ENCODE measurements around the gene MEIOC.

DNA sequence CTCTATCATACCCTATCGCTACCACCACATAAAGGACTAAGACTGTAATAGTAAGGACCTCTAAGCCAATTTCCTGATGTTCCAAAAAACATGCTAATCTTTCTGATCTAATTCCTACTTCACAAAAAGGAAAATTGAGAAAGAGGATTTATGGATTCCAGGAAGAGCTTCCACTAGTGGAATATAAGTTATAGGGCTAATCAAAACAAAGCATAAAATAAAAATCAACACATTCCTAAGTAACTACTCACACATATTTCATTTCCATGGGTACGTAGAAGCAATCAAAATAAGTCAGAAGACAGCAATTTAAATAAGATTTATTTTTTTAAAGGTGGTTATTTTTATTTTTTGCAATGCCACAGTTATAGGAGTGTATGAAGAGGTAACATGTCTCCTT, 20.9 kb downstream of the MEIOC start:
- TF ChIP-seq, protein P1, sequence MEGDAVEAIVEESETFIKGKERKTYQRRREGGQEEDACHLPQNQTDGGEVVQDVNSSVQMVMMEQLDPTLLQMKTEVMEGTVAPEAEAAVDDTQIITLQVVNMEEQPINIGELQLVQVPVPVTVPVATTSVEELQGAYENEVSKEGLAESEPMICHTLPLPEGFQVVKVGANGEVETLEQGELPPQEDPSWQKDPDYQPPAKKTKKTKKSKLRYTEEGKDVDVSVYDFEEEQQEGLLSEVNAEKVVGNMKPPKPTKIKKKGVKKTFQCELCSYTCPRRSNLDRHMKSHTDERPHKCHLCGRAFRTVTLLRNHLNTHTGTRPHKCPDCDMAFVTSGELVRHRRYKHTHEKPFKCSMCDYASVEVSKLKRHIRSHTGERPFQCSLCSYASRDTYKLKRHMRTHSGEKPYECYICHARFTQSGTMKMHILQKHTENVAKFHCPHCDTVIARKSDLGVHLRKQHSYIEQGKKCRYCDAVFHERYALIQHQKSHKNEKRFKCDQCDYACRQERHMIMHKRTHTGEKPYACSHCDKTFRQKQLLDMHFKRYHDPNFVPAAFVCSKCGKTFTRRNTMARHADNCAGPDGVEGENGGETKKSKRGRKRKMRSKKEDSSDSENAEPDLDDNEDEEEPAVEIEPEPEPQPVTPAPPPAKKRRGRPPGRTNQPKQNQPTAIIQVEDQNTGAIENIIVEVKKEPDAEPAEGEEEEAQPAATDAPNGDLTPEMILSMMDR (IDR thresholded peaks at IDR 0.05): no peak
- no peak for TF ChIP-seq POLR2A (IDR thresholded peaks at IDR 0.05)

Measured in lower leg skin (tissue), 3 donors.